GM12878 (cell line): ENCODE data around the gene CCL4. TPM values are rescaled to one million over a fixed set of nuclear protein-coding genes. Genes with fewer than 3 reads are reported as not detected.

ENCODE experiments used
- BACH1 ChIP-seq: fragments of 450-650 bp; IDR thresholded peaks from 2 replicates; pipeline ENCODE4 v1.6.1; 2017; ENCODE audit warnings: mild to moderate bottlenecking, borderline replicate concordance
- CBX3 ChIP-seq: fragments of 200-600 bp; sonication (generic); IDR thresholded peaks from 2 replicates; pipeline ENCODE4 v1.6.1; 2016; ENCODE audit warnings: low read depth, borderline replicate concordance
- GATAD2B ChIP-seq: fragments of 450-650 bp; conservative IDR thresholded peaks from 2 replicates; pipeline ENCODE4 v1.6.1; 2017; ENCODE audit warnings: low read depth, mild to moderate bottlenecking, moderate library complexity
- JUND ChIP-seq: IDR thresholded peaks from 2 replicates; pipeline ENCODE4 v1.6.1; 2012; ENCODE audit warnings: low read depth, mild to moderate bottlenecking, low read length, improper control_type of control experiment, moderate library complexity
- MTA2 ChIP-seq: fragments of 450-650 bp; IDR thresholded peaks from 2 replicates; pipeline ENCODE4 v1.6.1; 2016; ENCODE audit warnings: low read depth, mild to moderate bottlenecking, moderate library complexity
- RB1 ChIP-seq: fragments of 450-650 bp; formaldehyde crosslinking; IDR thresholded peaks from 2 replicates; pipeline ENCODE4 v1.6.1; 2017; ENCODE audit warnings: mild to moderate bottlenecking, borderline replicate concordance
- RELA ChIP-seq: fragments of 450-650 bp; IDR thresholded peaks from 2 replicates; pipeline ENCODE4 v1.8.0; 2014; ENCODE audit warnings: borderline replicate concordance; ENCODE audit not compliant: partially characterized antibody
- RUNX3 ChIP-seq: IDR thresholded peaks from 2 replicates; pipeline ENCODE4 v1.6.1; 2012; ENCODE audit warnings: low read length, inconsistent platforms
- STAT1 ChIP-seq: fragments of 450-650 bp; conservative IDR thresholded peaks from 2 replicates; pipeline ENCODE4 v1.6.1; 2014; ENCODE audit warnings: antibody characterized with exemption, mild to moderate bottlenecking
- SUZ12 ChIP-seq: fragments of 200-600 bp; sonication (generic); IDR thresholded peaks from one replicate; pipeline ENCODE4 v1.6.1; 2018; ENCODE audit warnings: antibody characterized with exemption, mild to moderate bottlenecking; ENCODE audit not compliant: unreplicated experiment
- TCF7 ChIP-seq: IDR thresholded peaks from 2 replicates; pipeline ENCODE4 v1.6.1; 2014; ENCODE audit warnings: antibody characterized with exemption, borderline replicate concordance
- ZBED1 ChIP-seq: IDR thresholded peaks from 2 replicates; pipeline ENCODE4 v1.6.1; 2016; ENCODE audit warnings: borderline replicate concordance
- ZNF207 ChIP-seq: fragments of 450-650 bp; IDR thresholded peaks from 2 replicates; pipeline ENCODE4 v1.6.1; 2014; ENCODE audit warnings: antibody characterized with exemption, mild to moderate bottlenecking, borderline replicate concordance
- ZNF622 ChIP-seq: fragments of 450-650 bp; IDR thresholded peaks from 2 replicates; pipeline ENCODE4 v1.6.1; 2017; ENCODE audit warnings: mild to moderate bottlenecking, inconsistent platforms
- polyA plus RNA-seq, 11 experiments: library from polyadenylated mRNA; depleted of rRNA in 4 of 11; unstranded in 6 of 11; stranded (reverse) in 5 of 11; fragments of >200 nt; fragmentation: Nextera tagmentation in 4 of 11; fragmentation: Illumina TruSeq in 1 of 11; extraction: Ambion mirVana in 4 of 11; extraction: Trizol in 1 of 11; gene quantifications; 1 replicate in 1 of 11; 2 replicates in 10 of 11; pipeline versions ENCODE4 v1.2.1 to v1.2.3, GENCODE V29; 2011 to 2016; ENCODE audit warnings: inconsistent platforms in 2 of 11, missing spikeins in 2 of 11, low read depth in 1 of 11
- total RNA-seq, 4 experiments: library from RNA; depleted of rRNA in 3 of 4; stranded (reverse); fragments of >200 nt in 3 of 4; fragmentation: Illumina TruSeq in 1 of 4; extraction: Trizol in 1 of 4; gene quantifications; 2 replicates each; pipeline versions ENCODE4 v1.2.1 to v1.2.3, GENCODE V29; 2013 to 2021
- TF ChIP-seq, protein P1 (sequence below): IDR thresholded peaks from 2 replicates; pipeline ENCODE4 v1.6.1; 2012; ENCODE audit warnings: low read depth, low read length, improper control_type of control experiment
- TF ChIP-seq, protein P2 (sequence below): fragments of 150-350 bp; IDR thresholded peaks from 2 replicates; pipeline ENCODE4 v1.6.1; 2016; ENCODE audit warnings: low read depth, low read length
- TF ChIP-seq, protein P3 (sequence below): IDR thresholded peaks from 2 replicates; pipeline ENCODE4 v1.6.1; 2011; ENCODE audit warnings: borderline replicate concordance, low read depth, mild to moderate bottlenecking, moderate library complexity, low read length; ENCODE audit not compliant: insufficient read depth, poor library complexity, severe bottlenecking

The CCL4 gene
- total and polyA plus RNA-seq, 10 of the 15 experiments (the other 5 are each of a cell fraction or from before 2014, with no cell fraction given) = 18.7 to 741 (median 79.4) TPM

DNA sequence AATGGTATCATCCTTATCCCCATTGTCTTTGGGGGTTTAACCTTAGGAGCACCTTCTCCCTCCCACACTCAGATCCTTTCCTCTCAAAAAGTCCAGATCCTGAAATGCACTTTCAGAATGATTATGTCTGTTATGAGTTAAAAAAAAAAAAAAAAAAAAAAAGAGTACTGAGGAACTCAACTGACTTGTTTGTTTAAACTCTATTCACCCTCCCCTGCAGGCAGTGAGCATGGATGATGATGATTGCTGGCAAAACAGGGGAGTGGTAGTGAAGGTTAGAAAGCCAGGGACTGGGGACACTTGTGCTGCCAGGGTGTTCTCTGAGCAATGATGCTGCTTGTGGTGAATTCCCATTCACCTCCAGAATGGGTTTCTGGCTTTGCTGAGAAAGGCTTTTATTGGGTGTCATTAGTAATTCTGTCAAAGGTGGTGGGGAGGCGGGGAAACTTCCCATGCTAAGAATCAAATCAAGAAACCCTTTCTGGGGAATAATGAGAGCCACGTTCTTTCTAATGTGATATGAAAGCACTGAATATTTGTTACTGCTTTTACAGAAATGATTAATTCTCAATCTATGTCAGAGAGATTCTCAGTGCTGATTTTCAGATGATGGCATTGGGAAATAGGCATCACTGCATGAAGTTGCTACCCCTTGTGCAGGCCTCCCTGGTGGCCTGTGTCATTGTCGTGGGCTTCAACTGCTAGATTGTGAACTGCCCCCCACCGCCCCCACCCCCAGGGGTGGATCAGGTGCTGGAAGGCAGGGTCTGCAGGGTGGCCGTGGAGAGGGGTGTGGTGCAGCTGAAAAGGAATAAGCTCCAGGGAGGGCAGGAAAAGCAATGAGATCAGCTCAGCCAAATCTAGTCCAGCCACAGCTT is 14.1 kb downstream of the CCL4 start (continued):
- TF ChIP-seq RUNX3 = peak; percentile 49; the same call in 1 of the 2 replicates
- TF ChIP-seq TCF7 = 0 out of 2 replicates have a peak, but pooled peaks have one; percentile 15
- no peak for TF ChIP-seq RB1
- TF ChIP-seq ZBED1 = peak; percentile 43; the same call in 1 of the 2 replicates
- TF ChIP-seq, protein P1, sequence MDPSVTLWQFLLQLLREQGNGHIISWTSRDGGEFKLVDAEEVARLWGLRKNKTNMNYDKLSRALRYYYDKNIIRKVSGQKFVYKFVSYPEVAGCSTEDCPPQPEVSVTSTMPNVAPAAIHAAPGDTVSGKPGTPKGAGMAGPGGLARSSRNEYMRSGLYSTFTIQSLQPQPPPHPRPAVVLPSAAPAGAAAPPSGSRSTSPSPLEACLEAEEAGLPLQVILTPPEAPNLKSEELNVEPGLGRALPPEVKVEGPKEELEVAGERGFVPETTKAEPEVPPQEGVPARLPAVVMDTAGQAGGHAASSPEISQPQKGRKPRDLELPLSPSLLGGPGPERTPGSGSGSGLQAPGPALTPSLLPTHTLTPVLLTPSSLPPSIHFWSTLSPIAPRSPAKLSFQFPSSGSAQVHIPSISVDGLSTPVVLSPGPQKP = no peak
- TF ChIP-seq JUND = no peak
- TF ChIP-seq, protein P2, sequence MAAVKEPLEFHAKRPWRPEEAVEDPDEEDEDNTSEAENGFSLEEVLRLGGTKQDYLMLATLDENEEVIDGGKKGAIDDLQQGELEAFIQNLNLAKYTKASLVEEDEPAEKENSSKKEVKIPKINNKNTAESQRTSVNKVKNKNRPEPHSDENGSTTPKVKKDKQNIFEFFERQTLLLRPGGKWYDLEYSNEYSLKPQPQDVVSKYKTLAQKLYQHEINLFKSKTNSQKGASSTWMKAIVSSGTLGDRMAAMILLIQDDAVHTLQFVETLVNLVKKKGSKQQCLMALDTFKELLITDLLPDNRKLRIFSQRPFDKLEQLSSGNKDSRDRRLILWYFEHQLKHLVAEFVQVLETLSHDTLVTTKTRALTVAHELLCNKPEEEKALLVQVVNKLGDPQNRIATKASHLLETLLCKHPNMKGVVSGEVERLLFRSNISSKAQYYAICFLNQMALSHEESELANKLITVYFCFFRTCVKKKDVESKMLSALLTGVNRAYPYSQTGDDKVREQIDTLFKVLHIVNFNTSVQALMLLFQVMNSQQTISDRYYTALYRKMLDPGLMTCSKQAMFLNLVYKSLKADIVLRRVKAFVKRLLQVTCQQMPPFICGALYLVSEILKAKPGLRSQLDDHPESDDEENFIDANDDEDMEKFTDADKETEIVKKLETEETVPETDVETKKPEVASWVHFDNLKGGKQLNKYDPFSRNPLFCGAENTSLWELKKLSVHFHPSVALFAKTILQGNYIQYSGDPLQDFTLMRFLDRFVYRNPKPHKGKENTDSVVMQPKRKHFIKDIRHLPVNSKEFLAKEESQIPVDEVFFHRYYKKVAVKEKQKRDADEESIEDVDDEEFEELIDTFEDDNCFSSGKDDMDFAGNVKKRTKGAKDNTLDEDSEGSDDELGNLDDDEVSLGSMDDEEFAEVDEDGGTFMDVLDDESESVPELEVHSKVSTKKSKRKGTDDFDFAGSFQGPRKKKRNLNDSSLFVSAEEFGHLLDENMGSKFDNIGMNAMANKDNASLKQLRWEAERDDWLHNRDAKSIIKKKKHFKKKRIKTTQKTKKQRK = no peak
- TF ChIP-seq, protein P3, sequence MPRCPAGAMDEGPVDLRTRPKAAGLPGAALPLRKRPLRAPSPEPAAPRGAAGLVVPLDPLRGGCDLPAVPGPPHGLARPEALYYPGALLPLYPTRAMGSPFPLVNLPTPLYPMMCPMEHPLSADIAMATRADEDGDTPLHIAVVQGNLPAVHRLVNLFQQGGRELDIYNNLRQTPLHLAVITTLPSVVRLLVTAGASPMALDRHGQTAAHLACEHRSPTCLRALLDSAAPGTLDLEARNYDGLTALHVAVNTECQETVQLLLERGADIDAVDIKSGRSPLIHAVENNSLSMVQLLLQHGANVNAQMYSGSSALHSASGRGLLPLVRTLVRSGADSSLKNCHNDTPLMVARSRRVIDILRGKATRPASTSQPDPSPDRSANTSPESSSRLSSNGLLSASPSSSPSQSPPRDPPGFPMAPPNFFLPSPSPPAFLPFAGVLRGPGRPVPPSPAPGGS = peak; percentile 40
- TF ChIP-seq SUZ12 = no peak
- peak; percentile 35 for TF ChIP-seq RELA
- TF ChIP-seq ZNF622 = no peak
- TF ChIP-seq MTA2 = peak; percentile 82
- no peak for TF ChIP-seq CBX3
- no peak; the same call in 1 of the 2 replicates for TF ChIP-seq BACH1
- TF ChIP-seq STAT1 = no peak
- no peak for TF ChIP-seq ZNF207
- TF ChIP-seq GATAD2B = no peak
- TF ChIP-seq, all 136 proteins: peak for 30
